ENCODE measurements around the gene AKNA.
A peak's percentile ranks its signal among the peaks of the same experiment; 100 is the strongest.

Gene AKNA, protein sequence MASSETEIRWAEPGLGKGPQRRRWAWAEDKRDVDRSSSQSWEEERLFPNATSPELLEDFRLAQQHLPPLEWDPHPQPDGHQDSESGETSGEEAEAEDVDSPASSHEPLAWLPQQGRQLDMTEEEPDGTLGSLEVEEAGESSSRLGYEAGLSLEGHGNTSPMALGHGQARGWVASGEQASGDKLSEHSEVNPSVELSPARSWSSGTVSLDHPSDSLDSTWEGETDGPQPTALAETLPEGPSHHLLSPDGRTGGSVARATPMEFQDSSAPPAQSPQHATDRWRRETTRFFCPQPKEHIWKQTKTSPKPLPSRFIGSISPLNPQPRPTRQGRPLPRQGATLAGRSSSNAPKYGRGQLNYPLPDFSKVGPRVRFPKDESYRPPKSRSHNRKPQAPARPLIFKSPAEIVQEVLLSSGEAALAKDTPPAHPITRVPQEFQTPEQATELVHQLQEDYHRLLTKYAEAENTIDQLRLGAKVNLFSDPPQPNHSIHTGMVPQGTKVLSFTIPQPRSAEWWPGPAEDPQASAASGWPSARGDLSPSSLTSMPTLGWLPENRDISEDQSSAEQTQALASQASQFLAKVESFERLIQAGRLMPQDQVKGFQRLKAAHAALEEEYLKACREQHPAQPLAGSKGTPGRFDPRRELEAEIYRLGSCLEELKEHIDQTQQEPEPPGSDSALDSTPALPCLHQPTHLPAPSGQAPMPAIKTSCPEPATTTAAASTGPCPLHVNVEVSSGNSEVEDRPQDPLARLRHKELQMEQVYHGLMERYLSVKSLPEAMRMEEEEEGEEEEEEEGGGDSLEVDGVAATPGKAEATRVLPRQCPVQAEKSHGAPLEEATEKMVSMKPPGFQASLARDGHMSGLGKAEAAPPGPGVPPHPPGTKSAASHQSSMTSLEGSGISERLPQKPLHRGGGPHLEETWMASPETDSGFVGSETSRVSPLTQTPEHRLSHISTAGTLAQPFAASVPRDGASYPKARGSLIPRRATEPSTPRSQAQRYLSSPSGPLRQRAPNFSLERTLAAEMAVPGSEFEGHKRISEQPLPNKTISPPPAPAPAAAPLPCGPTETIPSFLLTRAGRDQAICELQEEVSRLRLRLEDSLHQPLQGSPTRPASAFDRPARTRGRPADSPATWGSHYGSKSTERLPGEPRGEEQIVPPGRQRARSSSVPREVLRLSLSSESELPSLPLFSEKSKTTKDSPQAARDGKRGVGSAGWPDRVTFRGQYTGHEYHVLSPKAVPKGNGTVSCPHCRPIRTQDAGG (N-terminal part only)

DNA sequence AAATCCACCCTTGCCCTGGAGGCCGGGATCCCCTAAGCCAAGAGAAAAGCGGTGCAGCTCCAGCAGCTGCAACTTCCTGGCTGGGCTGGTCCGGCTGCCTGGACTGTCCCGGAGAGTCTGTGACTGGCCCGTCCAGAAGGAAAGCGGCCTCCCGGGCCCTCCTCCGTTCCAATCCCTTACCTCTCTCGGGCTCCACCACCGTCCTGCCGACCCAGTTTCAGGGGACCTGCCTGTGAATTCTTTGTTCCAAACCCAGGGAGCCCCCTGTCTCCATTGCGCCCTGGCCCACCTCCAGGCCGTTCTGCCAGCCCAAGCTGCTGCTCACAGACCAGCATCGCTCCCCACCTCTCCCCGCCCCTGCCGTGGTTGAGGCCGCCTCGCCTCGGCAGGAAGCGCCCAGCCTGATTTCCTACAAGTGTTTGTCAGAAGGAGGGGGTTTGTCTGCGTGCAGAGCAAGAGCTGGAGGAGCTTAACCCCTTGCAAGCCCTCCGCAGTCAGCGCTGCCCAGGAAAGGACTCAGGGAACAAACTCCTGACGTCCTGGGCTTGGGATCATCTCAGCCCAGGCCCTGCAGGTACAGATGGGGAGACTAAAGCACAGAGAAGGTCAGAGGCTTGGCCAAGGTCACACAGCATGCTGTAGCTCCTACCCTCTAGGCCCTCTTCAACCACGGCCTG is at the start of gene AKNA:
AKNA (minus strand) TSS at position 303 of the 677 bp plus-strand sequence. CDS start 6,649 bp downstream, outside the sequence.
- peak; percentile 63 for DNase-seq

DNA sequence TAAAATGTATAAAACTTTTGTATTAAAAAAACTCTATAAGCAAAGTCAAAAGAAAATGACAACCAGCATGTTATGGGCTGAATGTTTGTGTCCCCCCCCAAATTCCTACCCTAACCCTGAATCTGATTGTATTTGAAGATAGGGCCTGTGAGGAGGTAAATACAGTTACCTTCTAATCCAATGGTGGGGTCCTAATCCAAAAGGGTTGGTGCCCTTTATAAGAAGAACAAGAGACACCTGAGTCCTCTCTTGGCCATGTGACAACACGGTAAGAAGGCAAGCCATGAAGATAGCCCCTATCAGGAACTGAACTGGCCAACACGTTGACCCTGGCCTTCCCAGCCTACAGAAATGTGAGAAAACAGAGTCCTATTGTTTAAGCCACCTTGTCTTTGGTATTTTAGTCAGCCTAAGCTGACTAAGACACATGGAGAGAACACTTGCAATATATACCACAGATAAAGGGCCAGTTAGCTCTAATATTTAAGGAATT is 49.7 kb upstream of the AKNA start:
- DNase-seq, result no peak

DNA sequence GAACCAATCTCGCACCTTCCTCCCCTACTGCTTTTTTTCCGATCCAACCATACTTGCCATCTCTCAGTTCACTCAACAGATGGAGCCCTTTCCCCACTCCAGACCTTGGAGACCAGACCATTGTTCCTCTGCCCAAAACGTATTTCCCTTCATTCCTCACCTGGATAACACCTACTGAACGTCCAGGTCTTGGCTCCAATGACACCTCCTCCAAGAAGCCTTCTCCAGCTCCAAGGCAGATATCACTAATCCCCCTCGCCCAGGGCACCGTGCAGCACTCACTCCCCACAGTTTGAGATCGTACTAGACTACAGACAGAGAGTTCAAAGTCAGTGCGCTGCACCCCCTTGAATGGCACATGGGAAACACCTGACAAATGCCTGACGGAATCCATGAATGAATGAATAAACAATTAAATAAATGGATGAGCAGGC is 47.1 kb upstream of the AKNA start:
- DNase-seq, result peak; percentile 57

DNA sequence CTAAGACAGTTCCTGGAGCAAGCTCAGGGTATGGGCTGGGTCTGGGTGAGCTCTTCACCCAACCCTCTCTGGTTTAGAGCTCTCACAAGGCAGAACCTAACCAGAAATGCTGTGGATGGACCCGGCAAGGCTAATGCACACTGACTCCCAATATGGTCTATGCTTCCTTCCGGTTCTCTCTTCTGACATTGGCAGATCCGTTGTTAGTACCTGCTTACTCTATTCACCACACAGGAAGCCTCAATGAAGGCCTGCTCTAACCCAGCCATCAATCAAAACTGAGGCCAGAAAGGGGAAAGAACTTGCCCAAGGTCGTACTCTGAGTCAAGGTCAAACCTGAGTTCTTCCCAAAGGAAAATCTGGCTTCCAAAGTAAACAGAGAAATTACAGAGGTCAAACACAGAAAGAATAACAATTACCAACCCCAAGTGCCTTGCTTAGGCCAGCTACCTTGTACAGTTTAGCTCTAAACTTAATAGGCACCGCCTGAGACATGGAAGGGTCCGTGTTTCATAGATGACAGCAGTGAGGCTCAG is 46.0 kb upstream of the AKNA start:
- no peak for DNase-seq

DNA sequence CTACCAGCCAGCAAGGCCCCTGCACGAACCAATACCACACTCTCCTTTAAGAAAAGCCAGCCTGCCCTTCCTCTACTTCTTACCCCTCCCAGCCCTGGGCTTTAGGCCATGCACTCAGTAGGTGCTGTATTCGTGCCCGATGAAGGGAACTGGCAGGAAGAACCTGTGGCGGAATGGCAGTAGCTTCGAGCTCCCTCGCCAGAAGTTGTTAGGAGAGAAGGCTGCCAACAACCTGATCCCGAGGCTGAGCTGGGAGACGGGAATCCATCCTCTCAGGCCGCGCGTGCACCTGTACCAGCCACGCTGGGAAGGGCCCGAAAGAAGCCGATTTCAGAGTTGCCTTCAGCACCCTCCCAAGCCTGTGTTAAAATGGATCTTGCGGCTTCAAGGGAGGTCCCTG is 45.3 kb upstream of the AKNA start:
- no peak for DNase-seq

DNA sequence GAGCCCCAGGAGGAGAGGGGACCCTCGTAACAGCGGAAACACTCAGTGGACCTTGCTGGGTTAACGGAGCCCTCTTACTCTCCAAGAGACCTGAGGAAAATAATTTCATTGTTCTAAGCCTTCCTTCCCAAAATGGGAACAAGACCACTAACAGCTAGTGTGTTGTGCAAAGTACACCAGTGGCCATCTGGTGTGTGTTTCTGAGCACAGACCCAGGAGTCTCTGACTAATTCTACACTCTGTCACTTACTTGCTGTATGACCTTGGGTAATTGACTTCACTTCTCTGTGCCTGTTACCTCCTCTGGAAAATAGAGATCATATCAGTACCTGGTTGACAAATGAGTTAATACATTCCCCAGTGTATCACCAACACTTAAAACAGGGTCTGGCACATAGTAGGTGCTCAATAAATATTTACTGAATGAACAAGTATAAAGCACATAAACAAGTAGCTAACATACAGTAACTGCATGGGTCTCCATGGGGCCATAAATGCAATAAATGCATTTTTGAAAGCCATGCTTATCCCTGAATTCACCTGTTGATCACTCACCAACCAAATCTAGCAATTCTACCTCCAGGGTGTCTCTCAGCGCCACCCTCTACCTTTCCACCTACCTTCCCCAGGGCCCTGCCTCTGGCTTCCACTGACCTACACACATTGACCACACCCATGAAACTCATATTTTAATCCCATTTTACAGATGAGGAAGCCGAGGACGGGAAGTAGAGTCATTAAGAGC is 44.7 kb upstream of the AKNA start:
- DNase-seq, result no peak

DNA sequence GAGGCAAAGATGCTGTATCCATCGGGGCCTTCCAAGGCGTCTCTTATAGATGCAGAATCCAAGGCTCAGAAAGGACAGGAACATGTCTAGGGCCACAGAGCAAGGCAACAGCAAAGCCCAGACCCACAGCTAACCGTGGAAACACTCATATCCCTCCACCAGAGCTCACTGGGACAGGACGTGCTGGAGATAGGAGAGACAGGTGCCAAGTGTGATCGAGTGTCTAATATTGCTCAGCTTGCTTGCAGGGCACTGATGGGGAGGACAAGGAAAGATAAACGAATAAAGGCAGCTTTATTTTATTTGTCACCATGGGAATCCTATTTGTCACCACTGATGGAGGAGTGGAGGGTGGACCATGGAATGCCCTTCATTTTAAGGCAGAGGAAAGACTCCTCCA is 44.0 kb upstream of the AKNA start:
- no peak for DNase-seq

DNA sequence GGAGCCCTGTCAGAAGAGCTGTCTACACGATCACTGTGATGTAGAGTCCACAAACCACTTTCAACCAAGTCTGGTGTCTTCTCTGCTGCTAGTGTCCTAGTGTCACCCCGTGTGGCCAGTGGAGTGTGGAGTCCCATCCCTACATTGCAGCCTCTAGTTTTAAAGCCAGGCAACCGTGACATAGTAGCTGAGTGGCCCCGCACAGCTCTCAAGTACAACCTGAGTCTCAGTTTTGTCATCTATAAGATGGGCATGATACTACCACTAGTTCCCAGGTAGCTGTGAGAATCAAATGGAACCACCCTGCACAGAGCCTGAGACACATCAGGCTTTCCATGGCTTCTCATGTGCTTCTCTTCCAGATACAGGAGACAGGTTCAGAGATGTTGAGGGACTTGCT is 43.2 kb upstream of the AKNA start:
- no peak for DNase-seq

DNA sequence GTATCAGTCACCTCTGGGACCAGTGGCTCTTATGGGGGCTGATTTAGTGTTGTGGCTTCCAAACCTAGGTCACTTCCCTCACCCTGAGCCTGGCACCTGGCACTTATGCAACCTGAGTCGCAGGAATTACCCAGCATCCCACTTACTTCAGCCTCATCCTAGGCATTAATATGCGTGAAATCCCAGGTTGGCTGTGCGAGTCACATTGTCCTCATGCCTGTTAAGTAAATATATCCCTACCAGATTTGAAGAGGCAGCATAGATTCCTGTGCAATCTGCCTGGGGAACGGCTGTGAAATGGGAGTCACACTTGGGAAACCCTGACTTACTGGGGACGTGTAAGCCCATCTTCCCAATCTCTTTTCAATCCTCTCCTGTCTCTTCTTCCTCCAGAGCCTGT is 42.7 kb upstream of the AKNA start:
- no peak for DNase-seq

DNA sequence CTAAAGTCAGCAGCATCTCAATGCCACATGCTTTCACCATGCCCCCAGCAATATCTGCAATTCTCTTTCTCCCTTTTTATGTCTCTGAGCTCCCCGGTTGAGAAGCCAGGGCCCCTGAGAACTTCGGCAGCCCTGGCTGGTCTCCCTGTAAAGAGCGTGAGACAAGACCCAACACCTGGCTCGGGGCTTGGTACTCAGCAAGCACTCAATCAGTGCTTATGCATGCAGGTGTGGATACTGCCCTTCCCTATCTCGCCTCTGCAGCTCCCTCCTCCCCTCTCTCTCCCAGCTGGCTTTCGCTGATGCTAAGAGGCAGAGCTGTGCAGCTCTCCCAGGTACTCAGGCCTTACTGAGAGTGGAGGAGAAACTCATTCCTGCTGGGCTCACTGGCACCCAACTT is 41.7 kb upstream of the AKNA start:
- DNase-seq, result no peak

DNA sequence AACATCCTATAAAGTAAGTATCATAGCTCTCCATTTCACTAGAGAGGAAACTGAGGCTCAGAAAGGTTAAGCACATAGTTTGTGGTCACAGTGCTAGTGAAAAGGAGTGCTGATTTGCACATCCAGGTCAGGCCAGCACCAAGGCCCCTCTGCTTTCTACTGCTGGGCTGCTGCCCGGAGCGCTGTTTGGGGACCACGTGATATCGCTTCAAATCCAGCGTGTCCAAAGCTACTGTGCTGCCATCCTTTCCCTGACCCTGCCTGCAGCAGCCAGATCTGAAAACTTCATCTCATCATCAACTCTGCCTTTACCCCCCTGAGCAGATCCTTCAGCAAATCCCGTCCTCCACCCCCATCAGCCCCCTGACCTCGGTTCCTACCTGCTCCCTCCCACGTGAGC is 40.7 kb upstream of the AKNA start:
- peak; percentile 52 for DNase-seq

DNA sequence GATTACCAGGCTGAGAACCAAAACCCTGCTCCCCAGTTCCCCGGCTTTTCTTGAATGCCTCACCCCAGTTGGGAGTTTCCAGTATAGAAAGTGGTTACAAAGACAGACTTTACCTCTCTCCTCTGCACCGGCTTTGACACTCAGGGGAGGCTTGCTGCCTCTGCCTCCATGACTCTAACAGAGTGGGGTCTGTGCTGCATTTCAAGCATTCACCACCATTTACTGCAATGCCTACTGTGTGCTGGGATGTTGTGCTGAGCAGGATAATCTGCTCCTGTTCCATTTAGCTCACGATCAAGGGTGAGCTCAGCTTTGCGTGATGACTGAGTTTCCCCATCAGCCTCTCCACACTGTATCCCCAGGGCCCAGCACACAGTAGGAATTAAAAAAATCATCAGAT is 39.9 kb upstream of the AKNA start:
- DNase-seq, result no peak

DNA sequence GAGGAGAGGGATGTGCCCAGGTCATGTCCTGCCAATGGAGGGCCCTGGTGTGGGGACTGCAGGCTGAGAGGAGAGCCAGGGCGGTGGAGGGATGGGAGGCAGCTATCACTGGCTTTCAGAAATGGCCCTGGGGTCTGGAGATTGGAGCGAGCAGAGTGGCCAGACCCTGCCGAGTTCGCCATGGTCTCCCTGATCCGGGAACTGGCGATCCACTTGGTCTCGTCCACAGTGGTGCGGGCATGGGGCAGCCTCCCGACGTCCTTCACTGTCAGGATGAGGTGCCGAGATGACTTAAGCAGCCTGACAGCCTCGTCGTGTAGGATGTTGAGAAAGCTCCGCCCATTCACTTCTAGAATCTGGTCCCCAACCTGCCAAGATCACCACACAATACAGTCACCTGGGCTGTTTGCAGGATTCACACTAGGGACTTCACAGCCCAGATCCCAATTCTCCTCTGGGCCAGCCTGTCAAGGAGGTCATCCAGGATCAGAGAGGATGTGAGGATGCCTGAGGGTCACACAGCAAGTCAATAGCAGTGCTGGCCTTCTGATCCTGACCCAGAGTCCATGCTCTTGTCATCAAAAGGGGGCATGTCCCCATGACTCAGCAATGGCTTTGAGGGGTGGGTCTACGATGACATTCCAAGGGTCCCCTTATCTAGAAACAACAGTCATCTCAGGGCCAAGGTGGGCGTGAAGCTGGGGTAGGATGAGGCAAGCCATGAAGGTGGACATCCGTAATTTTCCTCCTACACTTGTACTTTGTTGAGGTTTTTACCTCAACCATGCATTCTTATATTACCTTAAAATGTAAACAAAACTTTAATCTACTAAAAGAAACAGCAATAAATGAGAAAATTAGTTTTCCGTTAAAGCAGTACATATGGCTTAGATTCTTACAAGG is 38.5 kb upstream of the AKNA start:
- DNase-seq, result no peak

DNA sequence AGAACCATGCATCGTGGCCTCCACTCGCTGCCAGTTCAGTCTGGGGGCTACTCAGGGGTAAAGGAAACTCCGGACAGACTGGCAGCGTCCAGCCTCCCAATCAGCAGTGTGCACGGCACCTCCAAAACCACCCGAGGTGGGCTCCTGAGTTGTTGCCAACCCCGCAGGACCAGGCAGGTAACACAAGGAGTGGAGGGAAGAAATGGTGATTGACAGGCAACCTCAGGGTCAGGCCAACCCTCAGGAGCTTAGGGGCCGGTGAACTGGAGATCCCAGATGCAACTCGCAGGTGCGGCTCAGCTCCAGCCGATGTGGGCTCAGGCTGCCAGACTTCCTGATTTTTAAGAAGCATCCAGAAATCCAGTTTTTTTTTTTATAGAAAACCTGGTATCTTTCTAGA is 37.3 kb upstream of the AKNA start:
- no peak for DNase-seq

DNA sequence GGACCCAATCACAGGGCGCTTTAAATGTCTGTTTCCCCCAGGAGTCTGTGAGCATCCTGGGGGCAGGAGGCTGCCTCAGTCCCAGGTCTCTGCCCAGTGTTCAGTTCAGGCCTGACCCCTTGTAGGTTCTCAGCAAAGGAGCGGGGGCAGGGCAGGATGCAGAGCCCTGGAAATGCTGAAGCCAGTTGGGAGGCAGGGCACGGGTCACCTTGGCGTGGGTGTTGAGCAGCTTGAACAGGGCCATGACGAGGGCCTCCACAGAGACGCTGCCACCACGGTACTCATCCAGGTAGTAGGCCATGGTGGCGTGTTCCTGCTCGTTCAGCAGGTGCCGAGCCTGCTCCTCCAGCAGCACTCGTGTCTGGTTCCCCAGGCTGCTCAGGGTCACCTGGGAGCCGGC is 36.3 kb upstream of the AKNA start:
- no peak for DNase-seq

DNA sequence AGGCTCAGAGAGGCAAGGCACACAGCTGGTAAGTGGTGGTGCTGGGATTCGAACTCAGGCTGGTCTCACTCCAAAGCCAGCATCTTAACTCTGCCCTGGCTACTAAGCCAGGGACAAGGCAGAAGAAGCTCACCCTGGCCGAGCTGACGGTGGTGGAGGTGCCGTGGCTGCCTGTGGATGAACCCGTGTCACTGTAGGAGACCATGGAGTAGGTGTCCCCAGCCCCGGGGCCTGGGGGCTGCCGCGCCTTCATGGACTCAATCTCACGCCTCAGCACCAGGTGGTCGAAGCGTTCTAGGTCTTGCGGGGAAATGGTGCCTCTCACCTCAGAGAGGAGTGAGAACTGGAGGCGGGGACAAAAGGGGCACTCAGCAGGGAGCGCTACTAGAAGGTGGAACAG is 35.4 kb upstream of the AKNA start:
- no peak for DNase-seq

DNA sequence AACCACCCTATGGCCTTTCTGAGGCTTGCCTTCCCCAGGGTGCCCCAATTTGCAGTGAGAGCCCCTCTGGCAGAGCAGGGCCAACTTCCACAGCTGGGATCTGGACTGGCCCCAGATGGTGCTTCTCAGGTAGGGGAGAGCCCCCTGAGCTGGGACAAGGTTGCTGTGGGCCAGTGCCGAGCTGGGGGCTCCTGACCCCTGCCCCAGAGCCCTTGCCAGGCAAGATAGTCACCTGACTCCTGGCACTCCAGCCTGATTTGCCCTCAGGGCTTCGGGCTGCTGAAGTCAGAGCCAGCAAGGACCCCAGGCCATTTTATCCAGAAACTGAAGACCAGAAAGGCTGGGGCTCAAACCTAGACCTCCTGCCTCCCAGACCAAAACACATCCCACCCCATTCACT is 33.4 kb upstream of the AKNA start:
- no peak for DNase-seq

DNA sequence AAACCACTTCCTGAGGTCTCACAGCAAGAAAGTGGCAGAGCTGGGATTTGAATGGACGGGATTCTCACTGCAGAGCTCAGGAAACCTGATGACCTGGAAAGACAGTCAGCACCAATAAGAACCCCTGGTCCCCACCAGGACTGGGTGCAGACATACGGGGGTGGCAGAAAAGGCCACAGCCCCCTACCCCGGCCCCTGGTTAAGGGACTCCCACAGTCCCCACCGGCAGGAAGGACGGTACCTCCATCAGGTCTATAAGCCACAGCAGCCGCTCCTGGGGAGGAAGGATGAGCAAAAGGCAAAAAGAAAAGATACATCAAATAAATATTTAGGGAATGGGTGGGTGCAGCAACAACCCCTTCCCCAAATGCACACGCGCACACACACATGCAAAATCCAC is 32.0 kb upstream of the AKNA start:
- DNase-seq, result no peak

DNA sequence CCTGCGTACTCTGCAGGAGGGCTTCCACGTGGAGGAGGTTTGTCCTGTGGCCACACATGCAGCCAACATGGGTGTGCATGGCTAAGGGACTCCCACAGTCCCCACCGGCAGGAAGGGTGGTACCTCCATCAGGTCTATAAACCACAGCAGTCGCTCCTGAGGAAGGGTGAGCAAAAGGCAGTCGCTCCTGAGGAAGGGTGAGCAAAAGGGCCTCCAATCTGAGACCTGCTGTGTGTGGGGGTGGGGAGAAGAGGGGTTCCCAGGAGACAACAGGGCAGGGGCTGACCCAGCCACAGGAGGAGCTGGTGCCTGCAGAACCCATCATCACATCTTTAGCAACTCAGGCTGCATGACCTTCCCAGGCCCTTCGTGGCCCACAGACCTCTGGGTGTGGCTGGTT is 30.3 kb upstream of the AKNA start:
- no peak for DNase-seq

DNA sequence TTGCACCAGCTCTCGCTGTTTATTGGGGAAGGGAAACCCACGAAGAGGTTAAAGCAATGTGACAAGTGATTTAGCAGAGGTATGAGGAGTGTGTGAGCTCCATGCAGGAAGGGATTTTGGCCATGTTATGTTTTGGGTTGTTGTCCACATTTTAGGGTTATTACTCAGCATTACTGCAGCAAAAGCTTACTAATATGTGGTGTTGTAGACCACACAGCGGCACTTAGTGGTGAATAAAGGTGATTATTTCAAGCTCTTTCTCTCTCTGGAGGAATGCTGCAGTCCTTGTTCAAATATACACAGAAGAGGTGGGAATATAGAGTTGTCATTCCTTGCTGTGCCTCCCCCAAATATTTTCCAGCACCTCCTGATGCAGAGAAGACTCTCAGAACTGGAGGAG is 29.7 kb upstream of the AKNA start:
- no peak for DNase-seq

Data from midbrain (tissue), 1 donor.